GM12878 (cell line): ENCODE data around the gene SPRYD7. TPM values are rescaled to one million over a fixed set of nuclear protein-coding genes. Genes with fewer than 3 reads are reported as not detected.

ENCODE experiments used
- ATAC-seq: fragments of 200-7000 bp; cut with Tn5 transposase; 3 replicates; pipeline ENCODE4 v1.9.1; 2020; ENCODE audit warnings: mild to moderate bottlenecking, moderate library complexity
- BruUV-seq: library from RNA; stranded (reverse); fragments of 400-500 nt; replicated peaks from 2 replicates; lab custom pipeline; 2021; lab: Mats Ljungman, UMichigan
- CTCF ChIA-PET: fragments of 300-600 bp; sonication (Branson Sonifier 250); formaldehyde crosslinking; extraction: SDS; loops from one replicate; lab custom pipeline; 2021; ENCODE audit warnings: inconsistent platforms; lab: Yijun Ruan, JAX
- POLR2A ChIA-PET: fragments of 350-600 bp; formaldehyde crosslinking; extraction: SDS; loops from one replicate; lab custom pipeline; 2021; ENCODE audit warnings: inconsistent platforms; lab: Charles Lee
- RAD21 ChIA-PET: fragments of 300-600 bp; sonication (Branson Sonifier 250); formaldehyde crosslinking; loops from one replicate; lab custom pipeline; 2023; ENCODE audit warnings: antibody characterized with exemption; ENCODE audit not compliant: unreplicated experiment; lab: Charles Lee
- SMC1A ChIA-PET: fragments of 300-600 bp; sonication (Branson Sonifier 250); formaldehyde crosslinking; loops from one replicate; lab custom pipeline; 2023; ENCODE audit not compliant: unreplicated experiment, uncharacterized antibody; lab: Charles Lee
- DNase-seq: peaks from one replicate; pipeline ENCODE4 v3.0.0-alpha.2; 2011; ENCODE audit warnings: low read depth, low spot score
- FAIRE-seq: peaks from 3 replicates; lab custom pipeline; 2011; peaks lifted over from hg19 to GRCh38; lab: Jason Lieb, UNC
- H2AFZ ChIP-seq: 2 replicates; pipeline ENCODE4 v1.6.0; 2011; ENCODE audit warnings: low read depth, low read length, control low read depth; ENCODE audit not compliant: control insufficient read depth
- H3K27ac ChIP-seq: 2 replicates; pipeline ENCODE4 v1.5.1; 2011; ENCODE audit warnings: control low read depth; ENCODE audit not compliant: control insufficient read depth, insufficient read depth
- H3K27me3 ChIP-seq, 2 experiments: replicated peaks in 1 of 2; 2 replicates each; pipeline versions ENCODE4 v1.6.0 to v1.6.1; 2011; ENCODE audit warnings: low read length in 1 of 2; ENCODE audit not compliant: control insufficient read depth in 2 of 2, insufficient read depth in 2 of 2
- H3K36me3 ChIP-seq, 2 experiments: 2 replicates each; pipeline ENCODE4 v1.5.1; 2011; ENCODE audit warnings: low read length in 1 of 2; ENCODE audit not compliant: control insufficient read depth in 2 of 2, insufficient read depth in 2 of 2
- H3K4me1 ChIP-seq: 2 replicates; pipeline ENCODE4 v1.6.1; 2011; ENCODE audit warnings: mild to moderate bottlenecking, low read length, moderate library complexity, mixed read lengths; ENCODE audit not compliant: control insufficient read depth, insufficient read depth
- H3K4me2 ChIP-seq: 2 replicates; pipeline ENCODE4 v1.6.0; 2011; ENCODE audit warnings: control low read depth; ENCODE audit not compliant: control insufficient read depth, insufficient read depth
- H3K4me3 ChIP-seq: fragments of 200-600 bp; sonication (generic); 2 replicates; pipeline ENCODE4 v1.5.1; 2016
- H3K79me2 ChIP-seq: 2 replicates; pipeline ENCODE4 v1.6.0; 2011; ENCODE audit warnings: low read length; ENCODE audit not compliant: control insufficient read depth, insufficient read depth
- H3K9ac ChIP-seq: 2 replicates; pipeline ENCODE4 v1.8.0; 2011; ENCODE audit warnings: low read length, control low read depth, mixed read lengths; ENCODE audit not compliant: control insufficient read depth, insufficient read depth
- H3K9me3 ChIP-seq: replicated peaks from 3 replicates; pipeline ENCODE4 v1.5.1; 2011; ENCODE audit warnings: mild to moderate bottlenecking, low read length; ENCODE audit not compliant: control insufficient read depth, insufficient read depth
- H4K20me1 ChIP-seq: 2 replicates; pipeline ENCODE4 v1.6.0; 2011; ENCODE audit not compliant: control insufficient read depth, insufficient read depth
- BMI1 ChIP-seq: fragments of 450-650 bp; IDR thresholded peaks from 2 replicates; pipeline ENCODE4 v1.6.1; 2016; ENCODE audit warnings: mild to moderate bottlenecking, moderate library complexity, borderline replicate concordance
- CHD4 ChIP-seq: fragments of 200-600 bp; sonication (generic); IDR thresholded peaks from 2 replicates; pipeline ENCODE4 v1.6.1; 2016; ENCODE audit warnings: mild to moderate bottlenecking
- ESRRA ChIP-seq: IDR thresholded peaks from 2 replicates; pipeline ENCODE4 v1.6.1; 2012; ENCODE audit warnings: mild to moderate bottlenecking, low read length, improper control_type of control experiment
- FOXM1 ChIP-seq: IDR thresholded peaks from 2 replicates; pipeline ENCODE4 v1.6.1; 2012; ENCODE audit warnings: low read depth, mild to moderate bottlenecking, inconsistent platforms, low read length, moderate library complexity
- JUNB ChIP-seq: IDR thresholded peaks from 2 replicates; pipeline ENCODE4 v1.6.1; 2016; ENCODE audit warnings: antibody characterized with exemption, mild to moderate bottlenecking
- KAT2A ChIP-seq: conservative IDR thresholded peaks from 2 replicates; pipeline ENCODE4 v1.6.1; 2011; ENCODE audit warnings: low read depth, low read length; ENCODE audit not compliant: control insufficient read depth
- MTA3 ChIP-seq: IDR thresholded peaks from 2 replicates; pipeline ENCODE4 v1.6.1; 2012; ENCODE audit warnings: low read length, inconsistent platforms, borderline replicate concordance
- ZNF274 ChIP-seq: IDR thresholded peaks from one replicate; pipeline ENCODE4 v1.8.0; 2011; ENCODE audit not compliant: insufficient read length, insufficient read depth
- whole genome bisulfite sequencing: methylation state at CpG from one replicate; pipeline ENCODE4 v1.1.6; 2016; ENCODE audit warnings: low lambda C conversion rate; ENCODE audit not compliant: insufficient replicate concordance, insufficient coverage; ENCODE audit errors: missing lambda C conversion rate; 5-methylcytosine and 5-hydroxymethylcytosine counted together
- in situ Hi-C: fragments of 300-500 bp; cut with MboI; formaldehyde crosslinking; loops from 9 replicates; pipeline ENCODE4 v1.14.3; 2018; ENCODE audit warnings: mixed read lengths
- intact Hi-C: fragments of 100-400 bp; cut with micrococcal nuclease; formaldehyde crosslinking; loops from one replicate; pipeline ENCODE4 v1.14.2; 2022; ENCODE audit not compliant: unreplicated experiment
- polyA plus RNA-seq, 11 experiments: library from polyadenylated mRNA; depleted of rRNA in 4 of 11; unstranded in 6 of 11; stranded (reverse) in 5 of 11; fragments of >200 nt; fragmentation: Nextera tagmentation in 4 of 11; fragmentation: Illumina TruSeq in 1 of 11; extraction: Ambion mirVana in 4 of 11; extraction: Trizol in 1 of 11; gene quantifications; 1 replicate in 1 of 11; 2 replicates in 10 of 11; pipeline versions ENCODE4 v1.2.1 to v1.2.3, GENCODE V29; 2011 to 2016; ENCODE audit warnings: inconsistent platforms in 2 of 11, missing spikeins in 2 of 11, low read depth in 1 of 11
- total RNA-seq, 4 experiments: library from RNA; depleted of rRNA in 3 of 4; stranded (reverse); fragments of >200 nt in 3 of 4; fragmentation: Illumina TruSeq in 1 of 4; extraction: Trizol in 1 of 4; gene quantifications; 2 replicates each; pipeline versions ENCODE4 v1.2.1 to v1.2.3, GENCODE V29; 2013 to 2021
- TF ChIP-seq, protein P1 (sequence below): fragments of 450-650 bp; IDR thresholded peaks from 2 replicates; pipeline ENCODE4 v1.6.1; 2017; ENCODE audit warnings: antibody characterized with exemption, mild to moderate bottlenecking, moderate library complexity
- TF ChIP-seq, protein P2 (sequence below): fragments of 450-650 bp; IDR thresholded peaks from 2 replicates; pipeline ENCODE4 v1.6.1; 2017; ENCODE audit warnings: mild to moderate bottlenecking, low read depth, inconsistent platforms; ENCODE audit not compliant: poor library complexity, severe bottlenecking
- TF ChIP-seq, protein P3 (sequence below): fragments of 450-650 bp; IDR thresholded peaks from 2 replicates; pipeline ENCODE4 v1.6.1; 2014; ENCODE audit warnings: mild to moderate bottlenecking

SPRYD7 gene
- total and polyA plus RNA-seq, 10 of the 15 experiments (the other 5 are each of a cell fraction or from before 2014, with no cell fraction given): 5.3 to 18.7 (median 9.6) TPM

DNA sequence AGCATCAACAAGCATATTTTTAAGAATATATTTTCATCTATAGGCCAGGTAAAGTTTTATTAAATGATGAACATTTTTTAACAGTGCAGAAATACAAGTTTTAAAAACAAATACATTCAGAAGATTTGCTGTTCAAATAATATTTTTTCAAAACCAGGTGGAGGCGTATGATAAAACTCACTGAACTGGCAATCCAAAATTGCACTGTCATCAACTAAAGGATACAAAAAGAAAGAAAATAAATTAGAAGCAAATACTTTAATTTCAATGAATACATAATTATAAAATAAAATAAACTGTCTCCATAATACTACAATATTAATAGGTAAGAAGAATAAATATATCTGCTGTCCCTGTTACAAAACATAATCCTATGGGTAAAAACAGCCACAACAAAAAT, 21.2 kb downstream of the SPRYD7 start:
- 100% methylated on average over 1 of the region's 1 CpG for WGBS
- H3K4me3 ChIP-seq: no peak overlapping the region
- no peaks in the 10 kb centered on the region for H3K9me3 ChIP-seq
- RAD21 ChIA-PET: no interaction called here
- POLR2A ChIA-PET: no interaction called here
- H3K4me2 ChIP-seq: no peak overlapping the region
- no peak for ATAC-seq
- H3K27me3 ChIP-seq: no peaks in the 10 kb centered on the region
- in situ Hi-C loops: no loop called here
- FAIRE-seq: no peak
- intact Hi-C loops: no loop called here
- no peaks in the 10 kb centered on the region for H4K20me1 ChIP-seq
- no peak overlapping the region for H3K27ac ChIP-seq
- no peaks in the 10 kb centered on the region for H3K4me1 ChIP-seq
- SMC1A ChIA-PET: no interaction called here
- DNase-seq: no peak
- TF ChIP-seq, protein P1, sequence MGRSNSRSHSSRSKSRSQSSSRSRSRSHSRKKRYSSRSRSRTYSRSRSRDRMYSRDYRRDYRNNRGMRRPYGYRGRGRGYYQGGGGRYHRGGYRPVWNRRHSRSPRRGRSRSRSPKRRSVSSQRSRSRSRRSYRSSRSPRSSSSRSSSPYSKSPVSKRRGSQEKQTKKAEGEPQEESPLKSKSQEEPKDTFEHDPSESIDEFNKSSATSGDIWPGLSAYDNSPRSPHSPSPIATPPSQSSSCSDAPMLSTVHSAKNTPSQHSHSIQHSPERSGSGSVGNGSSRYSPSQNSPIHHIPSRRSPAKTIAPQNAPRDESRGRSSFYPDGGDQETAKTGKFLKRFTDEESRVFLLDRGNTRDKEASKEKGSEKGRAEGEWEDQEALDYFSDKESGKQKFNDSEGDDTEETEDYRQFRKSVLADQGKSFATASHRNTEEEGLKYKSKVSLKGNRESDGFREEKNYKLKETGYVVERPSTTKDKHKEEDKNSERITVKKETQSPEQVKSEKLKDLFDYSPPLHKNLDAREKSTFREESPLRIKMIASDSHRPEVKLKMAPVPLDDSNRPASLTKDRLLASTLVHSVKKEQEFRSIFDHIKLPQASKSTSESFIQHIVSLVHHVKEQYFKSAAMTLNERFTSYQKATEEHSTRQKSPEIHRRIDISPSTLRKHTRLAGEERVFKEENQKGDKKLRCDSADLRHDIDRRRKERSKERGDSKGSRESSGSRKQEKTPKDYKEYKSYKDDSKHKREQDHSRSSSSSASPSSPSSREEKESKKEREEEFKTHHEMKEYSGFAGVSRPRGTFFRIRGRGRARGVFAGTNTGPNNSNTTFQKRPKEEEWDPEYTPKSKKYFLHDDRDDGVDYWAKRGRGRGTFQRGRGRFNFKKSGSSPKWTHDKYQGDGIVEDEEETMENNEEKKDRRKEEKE: no peak
- TF ChIP-seq ESRRA (no peak), CHD4 (no peak), KAT2A (no peak), MTA3 (no peak), ZNF274 (no peak), FOXM1 (no peak), BMI1 (no peak), JUNB (no peak)
- TF ChIP-seq, protein P2, sequence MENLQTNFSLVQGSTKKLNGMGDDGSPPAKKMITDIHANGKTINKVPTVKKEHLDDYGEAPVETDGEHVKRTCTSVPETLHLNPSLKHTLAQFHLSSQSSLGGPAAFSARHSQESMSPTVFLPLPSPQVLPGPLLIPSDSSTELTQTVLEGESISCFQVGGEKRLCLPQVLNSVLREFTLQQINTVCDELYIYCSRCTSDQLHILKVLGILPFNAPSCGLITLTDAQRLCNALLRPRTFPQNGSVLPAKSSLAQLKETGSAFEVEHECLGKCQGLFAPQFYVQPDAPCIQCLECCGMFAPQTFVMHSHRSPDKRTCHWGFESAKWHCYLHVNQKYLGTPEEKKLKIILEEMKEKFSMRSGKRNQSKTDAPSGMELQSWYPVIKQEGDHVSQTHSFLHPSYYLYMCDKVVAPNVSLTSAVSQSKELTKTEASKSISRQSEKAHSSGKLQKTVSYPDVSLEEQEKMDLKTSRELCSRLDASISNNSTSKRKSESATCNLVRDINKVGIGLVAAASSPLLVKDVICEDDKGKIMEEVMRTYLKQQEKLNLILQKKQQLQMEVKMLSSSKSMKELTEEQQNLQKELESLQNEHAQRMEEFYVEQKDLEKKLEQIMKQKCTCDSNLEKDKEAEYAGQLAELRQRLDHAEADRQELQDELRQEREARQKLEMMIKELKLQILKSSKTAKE: no peak
- TF ChIP-seq, protein P3, sequence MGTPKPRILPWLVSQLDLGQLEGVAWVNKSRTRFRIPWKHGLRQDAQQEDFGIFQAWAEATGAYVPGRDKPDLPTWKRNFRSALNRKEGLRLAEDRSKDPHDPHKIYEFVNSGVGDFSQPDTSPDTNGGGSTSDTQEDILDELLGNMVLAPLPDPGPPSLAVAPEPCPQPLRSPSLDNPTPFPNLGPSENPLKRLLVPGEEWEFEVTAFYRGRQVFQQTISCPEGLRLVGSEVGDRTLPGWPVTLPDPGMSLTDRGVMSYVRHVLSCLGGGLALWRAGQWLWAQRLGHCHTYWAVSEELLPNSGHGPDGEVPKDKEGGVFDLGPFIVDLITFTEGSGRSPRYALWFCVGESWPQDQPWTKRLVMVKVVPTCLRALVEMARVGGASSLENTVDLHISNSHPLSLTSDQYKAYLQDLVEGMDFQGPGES: no peak
- H3K9ac ChIP-seq: no peak overlapping the region
- BruUV-seq: no TSS peak
- H2AFZ ChIP-seq: no peak overlapping the region
- no peaks in the 10 kb centered on the region for H3K79me2 ChIP-seq
- CTCF ChIA-PET: no interaction called here
- peaks cover 0 to 5% of the 10 kb centered on the region in 2 experiments; a peak in 1 of 4 replicates for H3K36me3 ChIP-seq
